B cell (primary cell): Measurements from ENCODE around the gene CACYBP. TPM values are rescaled to one million over a fixed set of nuclear protein-coding genes. Genes with fewer than 3 reads are reported as not detected.

Experiments
- ATAC-seq: fragments of 200-7000 bp; cut with Tn5 transposase; one replicate; pipeline ENCODE4 v1.10.0; 2021; ENCODE audit warnings: low read depth, mild to moderate bottlenecking, moderate number of reproducible peaks, moderate library complexity
- CTCF ChIA-PET: fragments of 350-600 bp; sonication (Branson Sonifier 250); formaldehyde crosslinking; loops from one replicate; lab custom pipeline; 2021; ENCODE audit warnings: antibody characterized with exemption, inconsistent platforms; lab: Charles Lee
- POLR2A ChIA-PET: fragments of 350-600 bp; sonication (Branson Sonifier 250); formaldehyde crosslinking; loops from one replicate; lab custom pipeline; 2021; ENCODE audit warnings: antibody characterized with exemption; lab: Charles Lee
- DNase-seq: peaks from one replicate; pipeline ENCODE4 v3.0.0; 2013
- H2AFZ ChIP-seq: 2 replicates; pipeline ENCODE4 v1.6.1; 2012; ENCODE audit warnings: mild to moderate bottlenecking, low read depth, low read length; ENCODE audit not compliant: insufficient read depth, poor library complexity, severe bottlenecking
- H3K27ac ChIP-seq, 2 donors: 1 replicate in 1 of 2; 2 replicates in 1 of 2; pipeline ENCODE4 v1.5.1; 2012 to 2013; ENCODE audit warnings: low read length in 2 of 2, mild to moderate bottlenecking in 2 of 2, moderate library complexity in 1 of 2
- H3K27me3 ChIP-seq, 4 experiments: fragments of 200-600 bp in 1 of 4; sonication (generic) in 1 of 4; replicated peaks in 1 of 4; 1 replicate in 2 of 4; 2 replicates in 2 of 4; pipeline versions ENCODE4 v1.6.1 to v1.7.0; 2013 to 2016; ENCODE audit warnings: low read length in 3 of 4, mild to moderate bottlenecking in 2 of 4, mixed read lengths in 1 of 4, moderate library complexity in 1 of 4; ENCODE audit not compliant: insufficient read depth in 4 of 4, control insufficient read depth in 3 of 4; ENCODE audit errors: control extremely low read depth in 1 of 4
- H3K36me3 ChIP-seq, 2 experiments: replicated peaks in 1 of 2; 1 replicate in 1 of 2; 2 replicates in 1 of 2; pipeline versions ENCODE4 v1.6.1 to v1.7.1; 2013; ENCODE audit warnings: low read length in 1 of 2; ENCODE audit not compliant: insufficient read depth in 2 of 2, control insufficient read depth in 1 of 2; ENCODE audit errors: control extremely low read depth in 1 of 2, extremely low read depth in 1 of 2
- H3K4me1 ChIP-seq, 2 donors: fragments of 200-600 bp in 1 of 2; sonication (generic) in 1 of 2; 1 replicate in 1 of 2; 2 replicates in 1 of 2; pipeline versions ENCODE4 v1.5.1 to v1.6.1; 2013 to 2017; ENCODE audit warnings: low read length in 2 of 2; ENCODE audit not compliant: control insufficient read depth in 2 of 2, insufficient read depth in 2 of 2
- H3K4me2 ChIP-seq: replicated peaks from 2 replicates; pipeline ENCODE3; 2012; ENCODE audit warnings: mild to moderate bottlenecking, low read depth, low read length; ENCODE audit not compliant: poor library complexity, severe bottlenecking
- H3K4me3 ChIP-seq, 5 experiments: fragments of 200-600 bp in 1 of 5; sonication (generic) in 1 of 5; 1 replicate in 3 of 5; 2 replicates in 2 of 5; pipeline versions ENCODE4 v1.5.1 to v1.7.0; 2011 to 2016; ENCODE audit warnings: low read length in 4 of 5, mild to moderate bottlenecking in 4 of 5, low read depth in 2 of 5, control low read depth in 1 of 5, moderate library complexity in 1 of 5; ENCODE audit not compliant: insufficient read depth in 1 of 5; ENCODE audit errors: control extremely low read depth in 1 of 5, extremely low read depth in 1 of 5
- H3K79me2 ChIP-seq: fragments of 200-600 bp; sonication (generic); one replicate; pipeline ENCODE4 v1.6.0; 2016; ENCODE audit warnings: low read length; ENCODE audit not compliant: control insufficient read depth, insufficient read depth
- H3K9ac ChIP-seq: fragments of 200-600 bp; sonication (generic); 2 replicates; pipeline ENCODE4 v1.6.1; 2017; ENCODE audit warnings: mild to moderate bottlenecking, low read length, moderate library complexity
- H3K9me3 ChIP-seq, 3 donors: one replicate each; pipeline versions ENCODE4 v1.6.1 to v1.7.1; 2013; ENCODE audit warnings: low read length in 2 of 3; ENCODE audit not compliant: control insufficient read depth in 2 of 3, insufficient read depth in 1 of 3; ENCODE audit errors: control extremely low read depth in 1 of 3
- H4K20me1 ChIP-seq: 2 replicates; pipeline ENCODE4 v1.6.0; 2012; ENCODE audit warnings: mild to moderate bottlenecking, low read length; ENCODE audit not compliant: insufficient read depth, control insufficient read depth, poor library complexity, severe bottlenecking
- H3K27ac Mint-ChIP-seq: one replicate; pipeline ENCODE4 v1.8.0; 2021; ENCODE audit warnings: mixed read lengths
- H3K27me3 Mint-ChIP-seq: one replicate; pipeline ENCODE4 v1.8.0; 2021; ENCODE audit warnings: mixed read lengths
- H3K4me1 Mint-ChIP-seq: one replicate; pipeline ENCODE4 v1.8.0; 2021; ENCODE audit warnings: mixed read lengths
- H3K4me3 Mint-ChIP-seq: one replicate; pipeline ENCODE4 v1.8.0; 2021; ENCODE audit warnings: mixed read lengths
- H3K9me3 Mint-ChIP-seq: one replicate; pipeline ENCODE4 v1.8.0; 2022; ENCODE audit warnings: mixed read lengths; ENCODE audit not compliant: insufficient read depth
- CTCF ChIP-seq: fragments of 200-600 bp; IDR thresholded peaks from one replicate; pipeline ENCODE4 v1.8.0; 2022; ENCODE audit warnings: antibody characterized with exemption, mild to moderate bottlenecking
- EZH2 ChIP-seq: IDR thresholded peaks from 2 replicates; pipeline ENCODE4 v1.6.1; 2012; ENCODE audit warnings: borderline replicate concordance, low read depth, mild to moderate bottlenecking, moderate library complexity, low read length; ENCODE audit not compliant: insufficient read depth, poor library complexity, severe bottlenecking
- WGBS: methylation state at CpG from one replicate; pipeline ENCODE4 v1.1.5; 2013; ENCODE audit warnings: missing lambda C conversion rate; ENCODE audit not compliant: insufficient coverage; 5-methylcytosine and 5-hydroxymethylcytosine counted together
- intact Hi-C: fragments of 100-400 bp; cut with micrococcal nuclease; formaldehyde crosslinking; loops from one replicate; pipeline ENCODE4 v1.10.0; 2022
- polyA plus RNA-seq: library from polyadenylated mRNA; depleted of rRNA; stranded (reverse); fragments of >200 nt; gene quantifications from 2 replicates; pipeline ENCODE4 v1.2.3, GENCODE V29; 2012
- total RNA-seq, 2 donors: library from RNA; stranded (reverse); fragments of 120-200 nt in 1 of 2; gene quantifications; 1 replicate in 1 of 2; 2 replicates in 1 of 2; pipeline versions ENCODE4 v1.2.3 to v1.2.4, GENCODE V29; 2013 to 2022

CACYBP gene
- total and polyA plus RNA-seq, 2 donors (not counting 1 experiment from before 2014, with no cell fraction given) = 16.2 to 71.1 TPM

GRCh38 chr1:175040324-175040879 is 40.7 kb downstream of the CACYBP start:
- ChIA-PET POLR2A (no interaction called here), CTCF (interaction anchor here (1.0 to 1.1 kb wide), 2 partner anchors 9 to 11 kb away, joined by 3 to 5 read pairs; no protein-coding TSS in a partner anchor)
- Histone ChIP-seq H3K27ac (no peak overlapping the region), H3K4me1 (no peaks in the 10 kb centered on the region), H3K9me3 (no peaks in the 10 kb centered on the region), H3K4me3 (no peak overlapping the region), H3K4me2 (no peak overlapping the region), H3K9ac (no peak overlapping the region), H4K20me1 (no peaks in the 10 kb centered on the region), H3K79me2 (no peaks in the 10 kb centered on the region), H3K27me3 (no peaks in the 10 kb centered on the region), H3K36me3 (no peaks in the 10 kb centered on the region), H2AFZ (no peak overlapping the region)
- DNase-seq (no peak), ATAC-seq (no peak)
- Mint-ChIP-seq H3K4me1 (no peaks in the 10 kb centered on the region), H3K9me3 (no peaks in the 10 kb centered on the region), H3K4me3 (no peak overlapping the region), H3K27me3 (peaks cover 27% of the 10 kb centered on the region), H3K27ac (no peak overlapping the region)
- intact Hi-C loops = no loop called here
- 90% methylated on average over 2 of the region's 4 CpGs for WGBS
- TF ChIP-seq EZH2 (no peak), CTCF (no peak)

- no CpG with 5 or more reads among the region's 3 CpGs for WGBS
- H3K27me3 Mint-ChIP-seq = peaks cover 25% of the 10 kb centered on the region
- H3K9me3 Mint-ChIP-seq = no peaks in the 10 kb centered on the region
- no peaks in the 10 kb centered on the region for H3K27me3 ChIP-seq
- DNase-seq (no peak), ATAC-seq (no peak)
- no peak overlapping the region for H3K4me3 Mint-ChIP-seq
- no peak overlapping the region for H3K27ac ChIP-seq
- no peaks in the 10 kb centered on the region for H3K79me2 ChIP-seq
- no peak overlapping the region for H2AFZ ChIP-seq
- H3K4me1 Mint-ChIP-seq = no peaks in the 10 kb centered on the region
- H3K9me3 ChIP-seq = no peaks in the 10 kb centered on the region
- no peak overlapping the region for H3K4me3 ChIP-seq
- H3K36me3 ChIP-seq = no peaks in the 10 kb centered on the region
- TF ChIP-seq CTCF (no peak), EZH2 (no peak)
- H3K27ac Mint-ChIP-seq = no peak overlapping the region
- no peak overlapping the region for H3K4me2 ChIP-seq
- intact Hi-C loops = no loop called here
- CTCF ChIA-PET = no interaction called here
- POLR2A ChIA-PET = no interaction called here
- H3K4me1 ChIP-seq = no peaks in the 10 kb centered on the region
- H3K9ac ChIP-seq = no peak overlapping the region
- H4K20me1 ChIP-seq = no peaks in the 10 kb centered on the region
Observed at GRCh38 chr1:175042650-175043049, 42.9 kb downstream of the CACYBP start.
